HG02885 (cell line): Measurements from ENCODE around the gene CSDE1.
A peak's percentile ranks its signal among the peaks of the same experiment; 100 is the strongest.
"Not testable (repeated sequence)": the region's sequence is repeated elsewhere in the genome, so short reads cannot be mapped to it uniquely, and the experiment has no call there.

Experiments
- ATAC-seq: cut with Tn5 transposase; IDR thresholded peaks from one replicate; pipeline ENCODE4 v1.9.1; 2021; ENCODE audit warnings: mild to moderate bottlenecking; ENCODE audit not compliant: unreplicated experiment, poor library complexity

CSDE1 gene

DNA sequence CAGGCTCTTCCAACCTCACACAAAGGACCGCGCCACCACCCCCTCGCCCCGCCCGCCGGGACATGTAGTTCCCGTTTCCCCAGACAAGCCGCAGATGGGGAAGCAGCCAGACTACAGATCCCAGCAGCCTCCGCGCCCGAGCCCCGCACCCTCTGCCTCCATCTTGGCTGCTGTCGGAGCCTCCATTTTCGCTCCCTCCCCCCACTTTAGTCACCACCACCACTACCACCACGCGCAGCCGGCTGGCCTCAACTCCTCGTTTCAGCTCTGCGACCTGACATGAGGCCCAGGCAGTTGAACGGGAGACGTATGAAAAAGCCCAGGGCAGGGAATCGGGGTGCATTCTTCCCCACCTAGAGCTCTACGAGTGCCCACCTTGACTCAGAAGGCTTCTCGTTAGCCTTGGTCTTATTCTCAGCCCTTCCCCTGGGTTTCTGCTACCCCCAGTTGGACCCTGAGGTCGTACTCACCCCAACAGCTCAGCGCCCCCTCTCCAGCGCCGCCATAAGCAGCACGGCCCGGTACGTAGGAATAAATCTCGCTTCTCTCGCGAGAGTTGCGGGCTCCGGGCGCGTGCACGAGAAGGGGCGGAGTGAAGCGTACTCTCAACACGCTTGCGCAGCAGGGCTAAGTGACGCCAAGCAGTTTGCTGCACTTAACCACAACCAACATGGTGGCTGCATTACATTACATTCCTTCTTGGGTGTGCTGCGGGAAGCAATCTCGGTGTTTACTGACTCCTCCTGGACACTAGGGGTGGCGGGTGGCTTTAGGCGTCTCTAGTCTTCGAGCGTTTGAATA lies at the start of gene CSDE1:
Gene CSDE1, minus strand, starts transcription at position 530 of the 801 bp plus-strand sequence. CDS start 18,094 bp downstream, outside the sequence.
- peak; percentile 81 for ATAC-seq

DNA sequence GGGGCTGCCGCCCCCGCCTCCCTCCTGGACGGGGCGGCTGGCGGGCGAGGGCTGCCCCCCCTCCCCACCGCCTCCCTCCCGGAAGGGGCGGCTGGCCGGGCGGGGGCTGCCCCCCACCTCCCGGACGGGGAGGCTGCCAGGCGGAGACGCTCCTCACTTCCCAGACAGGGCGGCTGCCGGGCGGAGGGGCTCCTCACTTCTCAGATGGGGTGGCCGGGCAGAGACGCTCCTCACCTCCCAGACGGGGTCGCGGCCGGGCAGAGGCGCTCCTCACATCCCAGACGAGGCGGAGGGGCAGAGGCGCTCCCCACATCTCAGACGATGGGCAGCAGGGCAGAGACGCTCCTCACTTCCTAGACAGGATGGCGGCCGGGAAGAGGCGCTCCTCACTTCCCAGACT lies 46.7 kb upstream of the CSDE1 start:
- ATAC-seq: not testable (repeated sequence)

DNA sequence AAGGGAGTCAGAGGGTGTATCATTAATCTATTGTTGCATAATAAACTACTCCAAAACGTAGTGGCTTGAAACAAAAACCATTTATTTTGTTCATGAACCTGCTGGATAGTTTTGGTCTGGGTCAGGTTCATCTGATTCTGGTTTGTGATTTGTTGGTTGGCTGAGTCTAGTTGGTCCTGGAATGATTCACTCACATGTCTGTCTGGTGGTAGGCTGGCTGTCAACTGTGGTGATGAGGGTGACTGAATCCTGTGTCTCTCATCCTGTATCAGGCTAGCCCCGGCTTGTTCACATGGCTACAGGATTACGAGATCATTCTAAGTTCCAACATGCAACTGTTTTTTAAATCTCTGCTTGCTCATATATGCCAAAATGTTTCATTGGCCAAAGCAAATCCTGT lies 45.2 kb upstream of the CSDE1 start:
- ATAC-seq: no peak

DNA sequence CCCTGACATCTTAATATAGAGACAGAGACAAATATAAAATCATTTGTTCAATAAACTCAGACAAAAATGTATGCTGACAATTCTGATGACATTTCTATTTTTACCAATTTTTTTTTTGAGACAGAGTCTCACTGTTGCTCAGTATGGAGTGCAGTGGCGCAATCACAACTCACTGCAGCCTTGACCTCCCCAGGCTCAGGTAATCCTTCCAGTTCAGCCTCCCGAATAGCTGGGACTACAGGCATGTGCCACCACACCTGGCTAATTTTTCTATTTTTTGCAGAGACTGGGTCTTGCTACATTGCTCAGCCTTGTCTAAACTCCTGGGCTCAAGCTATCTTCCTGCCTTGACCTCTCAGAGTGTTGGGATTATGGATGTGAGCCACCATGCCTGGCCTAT lies 36.3 kb upstream of the CSDE1 start:
- no peak for ATAC-seq

DNA sequence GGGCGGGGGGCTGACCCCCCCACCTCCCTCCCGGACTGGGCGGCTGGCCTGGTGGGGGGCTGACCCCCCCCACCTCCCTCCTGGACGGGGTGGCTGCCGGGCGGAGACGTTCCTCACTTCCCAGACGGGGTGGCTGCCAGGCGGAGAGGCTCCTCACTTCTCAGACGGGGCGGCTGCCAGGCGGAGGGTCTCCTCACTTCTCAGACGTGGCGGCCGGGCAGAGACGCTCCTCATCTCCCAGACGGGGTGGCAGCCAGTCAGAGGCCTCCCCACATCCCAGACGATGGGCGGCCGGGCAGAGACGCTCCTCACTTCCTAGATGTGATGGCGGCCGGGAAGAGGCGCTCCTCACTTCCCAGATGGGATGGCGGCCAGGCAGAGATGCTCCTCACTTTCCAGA lies 32.8 kb upstream of the CSDE1 start:
- ATAC-seq: not testable (repeated sequence)

DNA sequence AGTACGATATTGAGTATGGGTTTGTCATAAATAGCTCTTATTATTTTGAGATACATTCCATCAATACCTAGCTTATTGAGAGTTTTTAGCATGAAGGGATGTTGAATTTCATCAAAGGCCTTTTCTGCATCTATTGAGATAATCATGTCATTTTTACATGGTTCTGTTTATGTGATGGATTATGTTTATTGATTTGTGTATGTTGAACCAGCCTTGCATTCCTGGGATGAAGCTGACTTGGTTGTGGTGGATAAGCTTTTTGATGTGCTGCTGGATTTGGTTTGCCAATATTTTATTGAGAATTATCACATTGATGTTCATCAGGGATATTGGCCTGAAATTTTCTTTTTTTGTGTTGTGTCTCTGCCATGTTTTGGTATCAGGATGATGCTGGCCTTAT lies 28.7 kb upstream of the CSDE1 start:
- not testable (repeated sequence) for ATAC-seq

DNA sequence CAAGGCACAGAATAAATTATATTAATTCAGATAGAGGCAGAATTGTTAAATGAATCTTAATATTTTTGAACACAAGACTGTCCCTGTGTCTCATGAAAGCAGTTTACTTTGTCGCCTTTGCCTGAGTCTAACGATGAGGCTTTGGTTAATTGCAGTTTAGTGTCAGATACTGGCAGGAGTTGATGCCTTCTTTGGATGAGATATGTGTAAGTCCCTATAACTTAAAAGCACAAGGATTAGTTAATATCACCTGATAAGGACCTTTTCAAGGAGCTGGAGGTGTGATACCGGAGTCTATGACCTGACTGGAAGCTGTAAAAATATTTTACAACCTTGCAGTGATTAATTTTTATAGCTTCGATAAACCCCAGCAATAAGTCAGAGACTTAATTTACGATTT lies 24.7 kb upstream of the CSDE1 start:
- no peak for ATAC-seq

DNA sequence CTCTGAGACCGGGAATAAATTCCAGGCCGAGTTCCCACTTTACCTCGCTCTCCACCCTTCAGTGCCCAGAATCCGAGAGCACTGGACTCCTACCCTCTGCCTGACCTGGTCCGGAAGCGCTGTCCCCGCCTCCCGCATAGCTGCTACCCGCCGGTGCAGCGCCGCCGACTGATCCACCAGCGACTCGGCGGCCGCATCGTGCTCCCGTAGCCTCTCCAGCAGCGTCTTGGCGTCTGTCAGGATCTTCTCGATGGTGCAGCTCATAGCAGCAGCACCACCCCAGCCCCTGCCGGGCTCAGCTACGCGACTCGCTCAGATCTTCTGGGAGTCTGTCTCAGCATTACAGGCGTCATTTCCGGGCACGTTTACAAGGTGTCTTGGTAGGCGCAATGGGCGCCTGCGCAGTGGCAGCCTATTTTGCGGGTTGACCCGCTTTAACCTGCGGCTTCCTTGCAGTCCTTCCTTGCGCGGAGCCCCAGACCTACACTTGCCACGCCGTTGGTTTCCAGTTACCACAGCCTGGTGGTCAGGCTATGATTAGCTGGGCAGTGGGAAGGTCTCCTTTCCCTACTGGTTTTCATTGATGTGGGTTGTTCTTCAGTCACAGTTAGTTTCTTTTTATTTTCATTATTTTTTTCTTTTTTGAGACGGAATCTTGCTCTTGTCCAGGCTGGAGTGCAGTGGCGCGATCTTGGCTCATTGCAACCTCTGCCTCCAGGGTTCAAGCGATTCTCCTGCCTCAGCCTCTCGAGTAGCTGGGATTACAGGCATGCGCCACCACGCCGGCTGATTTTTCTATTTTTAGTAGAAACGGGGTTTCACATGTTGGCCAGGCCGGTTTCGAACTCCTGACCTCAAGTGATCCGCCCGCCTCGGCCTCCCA lies 22.8 kb upstream of the CSDE1 start, which contains the start of gene SIKE1:
Gene SIKE1, minus strand, starts transcription at position 342 of the 883 bp plus-strand sequence. Its CDS starts 78 bp downstream, at position 264.
- ATAC-seq: peak; percentile 99

DNA sequence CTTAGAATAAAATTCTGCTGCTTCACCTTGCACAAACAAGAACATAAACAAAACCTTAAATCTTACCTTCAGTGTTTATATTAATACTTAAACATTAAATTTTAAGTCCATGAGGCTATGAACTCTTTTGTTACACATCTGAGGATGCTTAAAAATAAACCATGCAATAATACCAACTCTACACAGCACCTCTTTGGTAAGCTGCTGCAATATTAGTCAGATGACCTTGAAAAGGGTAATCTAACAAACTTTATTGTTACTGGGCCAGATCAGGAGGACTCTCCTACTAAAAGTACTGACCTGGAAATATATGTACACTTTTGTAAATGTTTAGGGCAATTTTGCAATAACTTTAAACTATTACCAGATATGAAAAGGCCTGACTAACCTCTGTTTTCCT lies 21.9 kb upstream of the CSDE1 start:
- no peak for ATAC-seq

DNA sequence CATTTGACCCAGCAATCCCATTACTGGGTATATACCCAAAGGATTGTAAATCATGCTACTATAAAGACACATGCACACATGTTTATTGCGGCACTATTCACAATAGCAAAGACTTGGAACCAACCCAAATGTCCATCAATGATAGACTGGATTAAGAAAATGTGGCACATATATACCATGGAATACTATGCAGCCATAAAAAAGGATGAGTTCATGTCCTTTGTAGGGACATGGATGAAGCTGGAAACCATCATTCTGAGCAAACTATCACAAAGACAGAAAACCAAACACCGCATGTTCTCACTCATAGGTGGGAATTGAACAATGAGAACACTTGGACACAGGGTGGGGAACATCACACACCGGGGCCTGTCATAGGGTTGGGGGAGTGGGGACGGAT lies 18.9 kb upstream of the CSDE1 start:
- ATAC-seq: not testable (repeated sequence)

DNA sequence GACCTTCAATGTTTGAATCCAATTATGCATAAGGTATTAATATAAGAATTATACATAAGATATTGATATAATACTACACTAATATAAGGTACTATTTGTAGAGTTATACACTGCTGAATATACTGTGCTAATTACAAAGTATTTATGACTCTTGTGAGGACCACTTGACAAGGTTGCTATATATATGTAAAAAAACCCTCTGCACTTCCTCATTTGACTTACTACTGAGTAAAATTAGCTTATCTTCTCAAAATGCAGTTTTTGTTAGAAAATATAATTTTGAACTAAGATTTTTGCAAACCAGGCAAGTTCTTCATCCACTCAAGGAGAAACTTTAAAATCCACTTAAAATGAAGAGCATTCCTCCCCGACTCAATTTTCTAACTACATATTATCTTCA lies 14.2 kb upstream of the CSDE1 start:
- ATAC-seq: no peak

DNA sequence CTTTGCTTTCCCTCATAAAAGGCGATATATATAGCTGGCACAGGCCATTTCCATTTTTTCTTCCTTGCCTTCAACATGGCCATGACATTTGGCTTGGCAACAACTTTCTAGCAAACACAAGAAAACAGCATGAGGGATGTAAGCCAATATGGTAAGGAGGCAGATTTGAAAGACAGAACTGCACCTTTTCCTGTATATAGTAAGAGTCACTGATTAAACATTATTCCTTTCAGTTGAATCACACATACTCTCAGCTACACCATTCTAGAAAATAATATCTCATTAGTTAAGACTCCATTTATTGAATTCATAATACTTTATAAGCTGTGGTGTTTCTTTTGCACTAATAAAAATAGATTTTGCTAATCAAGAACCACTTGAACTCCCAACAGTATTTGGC lies 13.2 kb upstream of the CSDE1 start:
- no peak for ATAC-seq

DNA sequence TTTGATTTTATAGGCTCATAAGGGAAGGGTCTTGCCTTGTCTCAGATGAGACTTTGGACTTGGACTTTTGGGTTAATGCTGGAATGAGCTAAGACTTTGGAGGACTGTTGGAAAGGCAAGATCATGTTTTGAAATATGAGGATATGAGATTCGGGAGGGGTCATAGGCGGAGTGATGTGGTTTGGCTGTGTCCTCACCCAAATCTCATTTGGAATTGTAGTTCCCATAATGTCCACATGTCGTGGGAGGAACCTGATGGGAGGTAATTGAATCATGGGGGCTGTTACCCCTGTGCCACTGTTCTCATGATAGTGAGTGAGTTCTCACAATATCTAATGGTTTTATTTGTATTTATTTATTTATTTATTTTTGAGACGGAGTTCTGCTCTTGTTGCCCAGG lies 6.9 kb upstream of the CSDE1 start:
- no peak for ATAC-seq

DNA sequence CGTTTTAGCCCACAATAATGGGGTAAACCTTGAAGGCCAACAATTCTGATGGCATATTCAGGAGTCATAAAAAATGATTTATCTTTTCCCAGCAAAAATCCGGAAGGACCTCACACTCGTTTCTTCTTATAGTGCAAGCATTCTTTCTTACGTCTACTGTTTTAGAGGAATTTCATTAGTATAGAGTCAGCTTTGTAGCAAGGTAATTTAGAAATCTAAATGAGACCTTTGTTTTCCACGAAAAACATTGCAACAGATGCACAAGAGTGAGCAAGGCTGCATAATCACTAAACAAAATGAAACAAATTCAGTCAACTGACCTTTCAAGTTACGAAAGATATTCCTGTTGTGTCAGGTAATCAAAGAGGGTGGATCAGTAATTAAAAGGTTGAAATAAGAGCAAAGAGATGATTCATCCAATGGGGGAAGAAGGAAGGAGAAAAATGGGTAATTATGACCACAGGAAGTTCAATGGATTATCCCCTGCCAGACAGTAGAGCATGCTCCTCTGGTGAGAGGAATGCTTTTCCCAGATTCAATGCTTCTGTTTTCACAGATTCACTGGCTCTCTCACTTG lies 560 bp upstream of the CSDE1 start:
- ATAC-seq: no peak

DNA sequence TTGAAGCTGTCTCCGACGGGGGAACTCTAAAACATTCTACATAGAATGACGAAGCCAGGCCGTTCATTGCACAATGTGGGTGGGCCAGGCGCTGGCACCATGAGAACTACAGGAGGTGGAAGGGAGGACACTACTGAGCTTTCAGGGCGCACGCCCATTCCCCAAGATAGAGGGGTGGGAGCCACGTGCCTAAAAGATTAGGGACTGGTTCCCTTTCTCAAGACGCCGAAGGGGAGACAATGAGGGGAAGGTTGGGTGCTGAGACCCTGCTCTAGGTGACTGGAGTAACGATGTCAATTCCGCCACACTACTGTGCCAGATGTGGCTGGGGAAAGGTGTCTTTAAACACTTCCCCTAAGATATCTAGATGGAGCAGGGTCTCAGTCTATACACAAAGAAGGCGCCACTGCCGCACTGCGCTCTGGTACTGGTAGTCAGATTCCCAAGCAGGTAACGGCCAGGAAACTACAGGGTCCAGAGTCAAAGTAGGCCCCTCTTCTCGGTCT lies 782 bp downstream of the CSDE1 start:
- ATAC-seq: no peak

DNA sequence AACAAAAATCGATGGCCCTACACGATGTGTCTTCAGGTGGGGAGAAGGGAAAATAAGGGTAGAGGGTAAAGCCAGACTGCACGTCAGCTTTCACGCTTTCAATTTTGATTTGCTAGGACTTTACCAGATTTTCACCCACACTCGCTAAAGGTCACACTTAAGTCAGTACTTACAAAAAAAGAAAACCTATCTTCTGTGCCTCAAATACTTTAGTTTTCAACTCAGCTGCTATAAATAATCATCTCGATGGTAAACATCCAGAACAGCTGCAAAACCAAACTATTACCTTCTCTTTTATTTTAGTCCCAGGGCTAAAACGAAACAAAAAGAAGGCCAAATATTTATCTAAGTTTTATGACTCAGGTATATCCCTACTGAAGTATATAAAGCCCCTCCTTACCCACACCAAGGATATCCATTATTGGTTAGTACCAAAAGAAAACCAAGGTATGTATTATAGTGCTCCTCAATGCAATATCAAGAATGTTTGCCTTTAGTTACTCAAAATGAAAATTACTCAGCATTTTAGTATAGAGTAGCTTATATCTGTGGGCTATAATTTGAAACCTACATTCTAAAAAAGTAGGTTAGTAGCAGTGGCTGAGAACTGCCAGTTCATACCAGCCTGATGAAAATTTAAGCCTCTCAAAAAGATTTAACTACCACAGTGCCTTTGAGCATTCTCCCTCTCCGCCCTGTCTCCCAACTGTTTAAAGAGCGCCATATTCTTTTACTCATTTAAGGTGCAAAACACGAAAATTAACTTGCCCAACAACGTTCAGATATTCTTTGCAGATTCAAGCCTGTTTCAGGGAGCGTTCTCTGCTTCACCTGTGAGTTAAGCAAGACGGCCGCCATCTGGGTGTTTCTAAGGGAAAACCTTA lies 1.5 kb downstream of the CSDE1 start:
- ATAC-seq: peak; percentile 48

DNA sequence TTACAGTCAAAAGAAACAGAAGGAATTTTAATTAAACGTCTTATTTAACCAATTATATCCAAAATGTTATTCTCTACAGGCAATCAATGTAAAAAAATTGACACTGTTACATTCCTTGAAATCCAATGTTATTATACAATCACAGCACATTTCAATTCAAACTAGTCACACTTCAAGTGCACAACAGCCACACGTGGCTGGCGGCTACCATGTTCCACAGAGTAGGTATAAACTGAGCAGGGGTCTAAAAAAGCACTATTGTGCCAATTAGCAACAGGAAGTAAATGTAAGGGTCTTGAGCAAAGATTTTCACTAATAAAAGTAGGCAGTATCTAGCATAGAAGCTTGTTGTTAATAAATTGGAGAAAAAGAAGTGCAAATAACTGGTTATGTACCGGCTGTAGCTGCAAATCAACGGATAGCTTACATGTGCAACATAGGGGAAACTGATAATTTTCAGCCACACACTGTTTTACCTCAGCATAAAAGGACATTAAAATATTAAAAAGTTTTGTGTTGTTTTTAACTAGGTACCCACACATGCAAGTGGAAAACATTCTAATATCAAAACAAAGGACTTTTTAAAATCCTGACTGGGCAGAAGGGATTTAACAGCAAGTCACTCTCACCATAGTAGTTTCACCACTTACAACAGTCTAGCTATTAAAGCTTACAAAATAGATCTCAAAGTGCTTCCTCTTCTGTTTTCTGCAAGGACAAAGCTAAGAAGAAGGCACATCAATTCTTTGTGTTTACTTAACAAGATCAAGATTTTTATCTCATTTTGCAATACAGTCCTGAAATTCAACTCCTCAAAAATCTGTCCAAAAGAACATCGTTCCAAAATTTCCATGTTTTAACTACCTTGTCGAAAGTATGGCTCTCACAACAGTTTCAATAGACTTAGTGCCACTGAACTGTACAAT lies 2.5 kb downstream of the CSDE1 start:
- ATAC-seq: no peak

DNA sequence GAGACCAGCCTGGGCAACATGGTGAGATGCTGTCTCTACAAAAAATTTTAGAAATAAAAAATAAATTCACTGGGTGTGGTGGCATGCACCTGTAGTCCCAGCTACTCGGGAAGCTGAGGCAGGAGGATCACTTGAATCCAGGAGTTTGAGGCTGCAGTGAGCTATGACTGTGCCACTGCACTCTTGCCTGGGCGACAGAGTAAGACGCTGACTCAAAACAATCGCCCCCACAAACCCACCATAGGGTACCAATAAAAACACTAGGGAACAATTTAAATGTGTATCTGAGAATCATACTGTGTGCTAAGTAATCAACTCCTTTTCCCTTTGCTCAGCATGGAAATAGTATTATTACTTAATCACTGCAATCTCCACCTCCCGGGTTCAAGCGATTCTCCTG lies 4.1 kb downstream of the CSDE1 start:
- not testable (repeated sequence) for ATAC-seq

DNA sequence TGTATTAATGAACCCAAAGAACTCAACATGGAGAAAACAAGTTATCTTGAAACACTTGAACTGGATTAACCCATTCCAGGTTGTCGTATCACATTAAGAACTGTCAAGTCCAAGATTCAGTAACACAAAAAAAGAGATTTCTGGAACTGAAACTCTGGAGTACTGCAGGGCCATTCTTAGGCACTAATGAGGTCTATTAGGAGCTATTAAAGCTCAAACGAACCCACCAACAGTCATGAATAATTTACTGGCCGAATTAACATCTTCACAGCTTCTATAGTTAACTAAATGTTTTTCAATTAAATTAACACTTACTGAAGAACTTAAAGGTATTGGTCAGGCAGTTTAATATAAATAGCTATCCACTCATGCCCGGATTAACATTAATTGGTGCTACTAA lies 4.6 kb downstream of the CSDE1 start:
- ATAC-seq: no peak
